Left ventricle myocardium inferior (tissue), 1 donor: ENCODE data around the gene TMEM8B. TPM values are rescaled to one million over a fixed set of nuclear protein-coding genes. Genes with fewer than 3 reads are reported as not detected.

Experiments used
- DNase-seq: peaks from one replicate; pipeline ENCODE4 v3.0.0-alpha.2; 2020
- H3K27ac ChIP-seq: fragments of 200-600 bp; replicated peaks from 2 replicates; pipeline ENCODE4 v1.8.0; 2021
- H3K27me3 ChIP-seq: fragments of 200-600 bp; 2 replicates; pipeline ENCODE4 v1.8.0; 2021; ENCODE audit warnings: low read depth
- H3K36me3 ChIP-seq: fragments of 200-600 bp; 2 replicates; pipeline ENCODE4 v1.8.0; 2021
- H3K4me1 ChIP-seq: fragments of 200-600 bp; 2 replicates; pipeline ENCODE4 v1.8.0; 2021
- H3K4me3 ChIP-seq: fragments of 200-600 bp; 2 replicates; pipeline ENCODE4 v1.8.0; 2021; ENCODE audit warnings: mild to moderate bottlenecking, moderate library complexity
- H3K9me3 ChIP-seq: fragments of 200-600 bp; replicated peaks from 2 replicates; pipeline ENCODE4 v1.8.0; 2021
- intact Hi-C: fragments of 100-400 bp; cut with micrococcal nuclease; formaldehyde crosslinking; loops from one replicate; pipeline ENCODE4 v1.11.0; 2022
- total RNA-seq: library from RNA; stranded (reverse); fragmentation: NEBNext Ultra II Directional; extraction: Animal tissue kit (Norgen Biotek cat#: 25700); gene quantifications from one replicate; pipeline ENCODE4 v1.2.1, GENCODE V29; 2021
- TF ChIP-seq, protein P1 (sequence below): fragments of 200-600 bp; IDR thresholded peaks from 2 replicates; pipeline ENCODE4 v1.8.0; 2021; ENCODE audit warnings: antibody characterized with exemption, mild to moderate bottlenecking, borderline replicate concordance
- donor health status: DM: no; HTN: yes; CAD: no; lungs with severe emphysema.

TMEM8B gene
- total RNA-seq, 1 donor from 2014 or later = 17.5 TPM

- DNase-seq = no peak
- H3K36me3 ChIP-seq = peaks cover under 1% of the 10 kb centered on the region
- H3K4me3 ChIP-seq = peak overlapping the region; percentile 88
- no peaks in the 10 kb centered on the region for H3K9me3 ChIP-seq
- H3K4me1 ChIP-seq = peaks cover 64% of the 10 kb centered on the region
- peak overlapping the region; percentile 97 for H3K27ac ChIP-seq
- TF ChIP-seq, protein P1, sequence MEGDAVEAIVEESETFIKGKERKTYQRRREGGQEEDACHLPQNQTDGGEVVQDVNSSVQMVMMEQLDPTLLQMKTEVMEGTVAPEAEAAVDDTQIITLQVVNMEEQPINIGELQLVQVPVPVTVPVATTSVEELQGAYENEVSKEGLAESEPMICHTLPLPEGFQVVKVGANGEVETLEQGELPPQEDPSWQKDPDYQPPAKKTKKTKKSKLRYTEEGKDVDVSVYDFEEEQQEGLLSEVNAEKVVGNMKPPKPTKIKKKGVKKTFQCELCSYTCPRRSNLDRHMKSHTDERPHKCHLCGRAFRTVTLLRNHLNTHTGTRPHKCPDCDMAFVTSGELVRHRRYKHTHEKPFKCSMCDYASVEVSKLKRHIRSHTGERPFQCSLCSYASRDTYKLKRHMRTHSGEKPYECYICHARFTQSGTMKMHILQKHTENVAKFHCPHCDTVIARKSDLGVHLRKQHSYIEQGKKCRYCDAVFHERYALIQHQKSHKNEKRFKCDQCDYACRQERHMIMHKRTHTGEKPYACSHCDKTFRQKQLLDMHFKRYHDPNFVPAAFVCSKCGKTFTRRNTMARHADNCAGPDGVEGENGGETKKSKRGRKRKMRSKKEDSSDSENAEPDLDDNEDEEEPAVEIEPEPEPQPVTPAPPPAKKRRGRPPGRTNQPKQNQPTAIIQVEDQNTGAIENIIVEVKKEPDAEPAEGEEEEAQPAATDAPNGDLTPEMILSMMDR = no peak
- intact Hi-C loops = no loop called here
- no peaks in the 10 kb centered on the region for H3K27me3 ChIP-seq
Measured at GRCh38 chr9:35829764-35830096, 702 bp downstream of the TMEM8B start.

- no peak overlapping the region for H3K27ac ChIP-seq
- H3K4me3 ChIP-seq = no peak overlapping the region
- peaks cover 6% of the 10 kb centered on the region for H3K36me3 ChIP-seq
- intact Hi-C loops = no loop called here
- H3K9me3 ChIP-seq = no peaks in the 10 kb centered on the region
- TF ChIP-seq, protein P1 = no peak
- DNase-seq = no peak
- H3K27me3 ChIP-seq = no peaks in the 10 kb centered on the region
- H3K4me1 ChIP-seq = peaks cover 68% of the 10 kb centered on the region
Measured at GRCh38 chr9:35831040-35831439, 2.0 kb downstream of the TMEM8B start.

GRCh38 chr9:35832814-35833213 is 3.8 kb downstream of the TMEM8B start:
- H3K9me3 ChIP-seq = no peaks in the 10 kb centered on the region
- H3K36me3 ChIP-seq = peaks cover 6% of the 10 kb centered on the region
- H3K27me3 ChIP-seq = no peaks in the 10 kb centered on the region
- peak overlapping the region; percentile 75 for H3K27ac ChIP-seq
- TF ChIP-seq, protein P1 = no peak
- peaks cover 61% of the 10 kb centered on the region for H3K4me1 ChIP-seq
- intact Hi-C loops = no loop called here
- H3K4me3 ChIP-seq = no peak overlapping the region
- no peak for DNase-seq

GRCh38 chr9:35834260-35835215 is 5.5 kb downstream of the TMEM8B start:
- intact Hi-C loops = no loop called here
- no peak overlapping the region for H3K4me3 ChIP-seq
- peak overlapping the region; percentile 75 for H3K27ac ChIP-seq
- no peaks in the 10 kb centered on the region for H3K27me3 ChIP-seq
- peaks cover 52% of the 10 kb centered on the region for H3K4me1 ChIP-seq
- TF ChIP-seq, protein P1 = no peak
- DNase-seq = no peak
- H3K9me3 ChIP-seq = no peaks in the 10 kb centered on the region
- peaks cover 6% of the 10 kb centered on the region for H3K36me3 ChIP-seq

DNA sequence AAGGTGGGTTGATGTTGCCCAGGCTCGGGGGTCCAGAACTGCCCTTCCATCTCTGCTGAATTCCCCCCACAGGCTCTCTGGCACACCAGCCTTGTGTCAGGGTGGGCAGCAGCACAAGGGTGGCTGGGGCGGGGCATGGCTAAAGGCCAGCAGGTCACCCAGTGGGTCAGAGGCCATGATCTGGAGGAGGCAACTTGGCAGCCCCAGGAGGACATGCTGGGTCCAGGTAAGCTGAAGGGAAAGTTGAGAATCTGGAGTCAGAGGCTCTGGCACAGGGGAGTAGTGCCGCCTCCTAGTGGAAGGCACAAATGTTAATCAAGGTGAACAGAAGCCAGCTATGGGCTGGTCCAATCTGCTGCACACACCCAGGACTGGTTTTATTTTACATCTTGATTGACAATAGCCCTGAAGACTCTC is 6.2 kb downstream of the TMEM8B start:
- peaks cover 6% of the 10 kb centered on the region for H3K36me3 ChIP-seq
- H3K27ac ChIP-seq = no peak overlapping the region
- no peaks in the 10 kb centered on the region for H3K9me3 ChIP-seq
- DNase-seq = no peak
- intact Hi-C loops = no loop called here
- peaks cover 46% of the 10 kb centered on the region for H3K4me1 ChIP-seq
- H3K4me3 ChIP-seq = no peak overlapping the region
- no peaks in the 10 kb centered on the region for H3K27me3 ChIP-seq
- TF ChIP-seq, protein P1 = no peak
